ENCODE measurements around the gene BBS9. TPM values are rescaled to one million over a fixed set of nuclear protein-coding genes. Genes with fewer than 3 reads are reported as not detected.
"Not testable (repeated sequence)": the region's sequence is repeated elsewhere in the genome, so short reads cannot be mapped to it uniquely, and the experiment has no call there.

BBS9 gene
- total RNA-seq (2014; rRNA removed; shearing (Covaris generic)), result 14.3 and 20.9 TPM in 2 replicates
- polyA plus RNA-seq (2015; cell fraction: cytosol; rRNA removed), result 13.1 and 16.0 TPM in 2 replicates
- 14.7 and 19.3 TPM in 2 replicates for polyA plus RNA-seq (2015; cell fraction: nucleus; rRNA removed)

DNA sequence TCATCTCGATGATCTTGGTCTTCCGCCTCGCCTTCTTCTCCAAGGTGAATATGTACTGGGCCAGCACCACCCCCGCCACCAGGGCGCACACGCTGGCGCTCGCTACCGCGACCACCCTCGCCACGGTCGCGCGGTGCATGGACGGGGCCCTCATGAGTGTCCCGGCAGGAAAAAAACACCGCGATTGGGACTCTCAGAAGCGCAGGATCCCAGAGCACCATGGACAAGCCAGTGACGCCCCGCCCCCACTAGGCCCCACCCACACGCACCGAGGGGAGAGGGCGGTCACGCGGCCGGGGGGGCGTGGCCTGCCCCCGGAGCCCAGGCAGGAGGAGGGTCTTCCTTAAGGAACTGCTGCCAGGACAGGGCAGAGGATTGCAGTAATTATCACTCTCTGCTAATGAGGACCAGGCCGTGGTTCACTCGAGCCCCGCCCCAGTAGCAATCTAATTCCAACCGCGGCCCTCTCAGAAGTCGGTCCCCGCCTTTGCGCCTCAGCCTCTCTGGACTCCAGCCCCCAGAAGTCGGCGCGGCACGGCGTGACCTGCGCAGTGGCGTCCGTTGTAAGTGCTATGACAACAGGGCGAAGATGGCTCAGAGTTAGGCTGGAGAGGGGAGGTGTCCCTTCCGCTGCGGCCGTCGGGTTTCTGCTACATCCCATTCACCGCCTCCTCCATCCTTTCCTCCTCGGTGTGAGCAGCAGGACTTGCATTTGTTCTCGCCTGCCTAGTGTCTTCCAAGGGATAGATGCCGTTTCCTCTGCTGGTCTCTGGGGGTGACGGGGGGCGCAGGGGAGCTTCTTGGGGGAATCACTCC is at the start of gene BBS9:
BBS9 (plus strand) TSS at position 575 of the 816 bp plus-strand sequence. CDS start 16,689 bp downstream, outside the sequence.
- in situ Hi-C loops (cut with HindIII; ENCODE audit: low pct_unique_long_range_greater_than_20kb, low sequenced_read_pairs), result no loop called here
- peak; percentile 97 for DNase-seq (ENCODE audit: low read depth, low spot score)

DNA sequence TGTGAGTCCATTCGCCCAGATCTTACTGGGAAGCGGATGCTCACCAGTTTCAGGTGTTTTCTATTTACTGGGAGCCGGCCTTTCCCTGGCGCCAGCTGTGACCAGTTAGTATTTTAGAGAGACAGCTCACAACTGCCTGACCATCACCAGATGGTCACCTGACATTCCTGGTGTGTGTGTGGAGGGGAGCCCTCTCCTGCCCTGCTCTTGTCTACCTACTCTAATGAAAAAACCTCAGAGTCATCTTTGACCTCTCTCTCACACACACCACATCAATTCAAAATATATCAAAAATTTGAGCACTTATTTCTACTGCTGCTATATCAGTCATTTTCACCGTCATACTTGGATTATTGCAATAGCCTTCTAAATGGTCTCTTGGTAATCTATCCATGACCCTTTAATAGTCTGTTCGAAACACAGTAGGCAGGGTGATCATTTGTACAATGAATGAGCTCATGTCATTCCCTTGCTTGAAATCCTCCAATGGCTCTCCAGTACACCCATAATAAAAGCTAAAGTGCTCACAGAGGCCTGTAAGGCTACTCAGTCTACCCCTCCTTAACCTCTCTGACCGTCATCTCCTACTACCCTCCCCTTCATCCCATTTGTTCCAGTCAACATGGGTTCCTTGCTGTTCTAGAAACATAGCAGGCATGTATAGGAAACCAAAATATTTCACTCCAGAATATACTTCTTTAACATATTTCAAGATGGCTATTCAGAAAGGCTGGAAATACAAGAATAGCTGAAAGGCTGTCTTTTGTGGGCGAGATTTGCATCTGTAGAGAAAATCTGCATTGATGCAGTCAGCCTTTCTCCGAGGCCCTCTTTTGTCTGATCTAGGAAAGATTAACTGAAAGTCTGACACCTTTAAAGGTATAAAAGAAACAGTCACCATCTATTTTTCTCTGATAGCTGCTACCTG is 49.3 kb upstream of the BBS9 start:
- in situ Hi-C loops (cut with HindIII; ENCODE audit: low pct_unique_long_range_greater_than_20kb, low sequenced_read_pairs), result no loop called here
- peak; percentile 36 for DNase-seq (ENCODE audit: low read depth, low spot score)

- in situ Hi-C loops (cut with HindIII; ENCODE audit: low pct_unique_long_range_greater_than_20kb, low sequenced_read_pairs), result no loop called here
- DNase-seq (ENCODE audit: low read depth, low spot score), result no peak
These were observed 42.0 kb upstream of the BBS9 start for GRCh38 chr7:33087356-33087755.

- DNase-seq (ENCODE audit: low read depth, low spot score), result no peak
- in situ Hi-C loops (cut with HindIII; ENCODE audit: low pct_unique_long_range_greater_than_20kb, low sequenced_read_pairs), result no loop called here
These were observed 41.5 kb upstream of the BBS9 start for GRCh38 chr7:33087858-33088257.

GRCh38 chr7:33089142-33089541 is 40.2 kb upstream of the BBS9 start:
- DNase-seq (ENCODE audit: low read depth, low spot score), result no peak
- in situ Hi-C loops (cut with HindIII; ENCODE audit: low pct_unique_long_range_greater_than_20kb, low sequenced_read_pairs), result no loop called here

DNA sequence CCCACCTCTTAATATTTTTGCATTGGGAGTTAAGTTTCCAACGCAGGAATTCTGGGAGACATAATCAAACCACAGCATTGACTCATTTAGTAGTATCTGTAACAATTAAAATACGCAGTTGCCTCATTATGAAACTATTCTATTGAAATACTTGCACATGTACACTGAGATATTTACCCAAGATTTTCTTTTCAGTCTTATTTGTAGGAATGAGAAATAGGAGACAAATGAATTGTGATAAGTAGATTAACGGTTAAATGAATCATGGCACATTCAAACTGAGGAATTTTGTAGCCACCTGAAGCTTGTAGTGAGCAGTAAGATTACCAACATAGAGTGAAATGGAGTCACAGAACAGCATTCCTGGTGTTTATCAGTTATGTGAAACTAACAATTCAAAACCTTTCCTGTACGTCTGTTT is 38.2 kb upstream of the BBS9 start:
- in situ Hi-C loops (cut with HindIII; ENCODE audit: low pct_unique_long_range_greater_than_20kb, low sequenced_read_pairs), result no loop called here

GRCh38 chr7:33091641-33092191 is 37.6 kb upstream of the BBS9 start:
- in situ Hi-C loops (cut with HindIII; ENCODE audit: low pct_unique_long_range_greater_than_20kb, low sequenced_read_pairs), result no loop called here

More for the DNA sequence above, 38.2 kb upstream of the BBS9 start:
- no peak for DNase-seq (ENCODE audit: low read depth, low spot score)

DNA sequence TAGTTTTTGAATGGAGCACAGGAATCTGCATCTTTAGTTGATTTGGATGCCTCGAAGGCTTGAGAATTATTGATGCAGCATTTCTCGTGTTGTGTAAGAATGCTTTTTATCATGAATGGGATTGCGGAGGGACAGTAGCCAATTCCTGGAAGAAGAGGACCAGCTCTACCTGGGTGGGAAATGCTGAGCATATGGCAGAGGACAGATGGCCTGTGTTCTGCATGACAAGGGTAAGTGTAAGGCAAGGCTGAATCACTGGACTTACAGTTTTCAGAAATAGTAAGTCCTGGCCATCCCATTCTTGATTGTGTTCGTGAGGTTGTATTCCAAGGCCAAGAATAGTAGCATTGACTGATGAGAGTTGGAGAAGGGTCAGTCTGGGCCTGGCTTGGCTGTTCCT is 36.1 kb upstream of the BBS9 start:
- no peak for DNase-seq (ENCODE audit: low read depth, low spot score)
- in situ Hi-C loops (cut with HindIII; ENCODE audit: low pct_unique_long_range_greater_than_20kb, low sequenced_read_pairs), result no loop called here

More at GRCh38 chr7:33091641-33092191, 37.6 kb upstream of the BBS9 start:
- DNase-seq (ENCODE audit: low read depth, low spot score), result no peak

DNA sequence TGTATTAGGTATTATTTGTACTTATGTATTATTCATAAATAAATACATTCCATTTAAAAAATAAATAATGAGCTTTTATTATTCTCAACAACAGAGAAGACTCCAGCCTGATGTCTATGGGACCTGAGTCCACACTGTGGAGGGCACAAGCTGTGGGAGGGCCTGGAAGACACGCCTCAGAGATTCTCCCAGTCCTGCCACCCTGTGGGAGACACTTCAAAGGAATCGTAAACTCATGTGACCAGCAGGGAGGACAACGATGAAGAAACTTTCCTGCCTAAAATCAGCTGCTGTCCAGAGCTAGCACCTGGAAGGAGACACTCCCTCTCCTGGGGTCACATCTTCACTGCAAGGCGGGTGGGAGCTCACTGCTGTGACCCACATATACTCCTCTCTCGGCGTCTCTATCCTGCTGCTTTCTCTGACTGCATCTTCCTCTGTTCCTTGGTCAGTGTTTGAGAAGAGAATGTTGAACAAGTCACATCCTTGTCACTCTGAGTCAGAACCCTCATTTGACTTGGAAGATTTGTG is 34.6 kb upstream of the BBS9 start:
- in situ Hi-C loops (cut with HindIII; ENCODE audit: low pct_unique_long_range_greater_than_20kb, low sequenced_read_pairs); DNase-seq (ENCODE audit: low read depth, low spot score): not testable (repeated sequence)

- in situ Hi-C loops (cut with HindIII; ENCODE audit: low pct_unique_long_range_greater_than_20kb, low sequenced_read_pairs), result no loop called here
These were observed 30.0 kb upstream of the BBS9 start for GRCh38 chr7:33099154-33099940.

GRCh38 chr7:33100770-33101169 is 28.6 kb upstream of the BBS9 start:
- in situ Hi-C loops (cut with HindIII; ENCODE audit: low pct_unique_long_range_greater_than_20kb, low sequenced_read_pairs), result no loop called here
- DNase-seq (ENCODE audit: low read depth, low spot score), result no peak

More at GRCh38 chr7:33099154-33099940, 30.0 kb upstream of the BBS9 start:
- DNase-seq (ENCODE audit: low read depth, low spot score), result no peak

DNA sequence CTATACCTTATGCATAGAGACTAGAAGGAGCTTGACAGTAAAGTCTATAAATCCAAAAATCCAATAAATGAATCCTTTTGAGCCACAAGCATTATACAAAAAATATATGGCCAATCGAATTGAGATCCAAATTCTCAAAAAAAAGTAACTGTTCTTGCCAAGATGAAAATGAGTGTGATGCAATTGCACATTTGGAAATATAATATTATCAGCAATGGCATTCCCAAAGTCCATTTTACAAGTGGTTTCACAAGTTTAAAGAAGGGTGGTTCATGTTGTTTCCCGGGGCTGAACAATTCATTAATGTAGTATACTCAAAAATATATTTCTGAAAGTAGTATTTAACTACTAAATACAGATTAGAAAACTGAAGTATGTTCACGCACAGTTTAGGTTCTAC is 27.5 kb upstream of the BBS9 start:
- no peak for DNase-seq (ENCODE audit: low read depth, low spot score)
- in situ Hi-C loops (cut with HindIII; ENCODE audit: low pct_unique_long_range_greater_than_20kb, low sequenced_read_pairs), result no loop called here

GRCh38 chr7:33107136-33108066 is 22.0 kb upstream of the BBS9 start:
- in situ Hi-C loops (cut with HindIII; ENCODE audit: low pct_unique_long_range_greater_than_20kb, low sequenced_read_pairs), result no loop called here
- DNase-seq (ENCODE audit: low read depth, low spot score), result peak; percentile 72

DNA sequence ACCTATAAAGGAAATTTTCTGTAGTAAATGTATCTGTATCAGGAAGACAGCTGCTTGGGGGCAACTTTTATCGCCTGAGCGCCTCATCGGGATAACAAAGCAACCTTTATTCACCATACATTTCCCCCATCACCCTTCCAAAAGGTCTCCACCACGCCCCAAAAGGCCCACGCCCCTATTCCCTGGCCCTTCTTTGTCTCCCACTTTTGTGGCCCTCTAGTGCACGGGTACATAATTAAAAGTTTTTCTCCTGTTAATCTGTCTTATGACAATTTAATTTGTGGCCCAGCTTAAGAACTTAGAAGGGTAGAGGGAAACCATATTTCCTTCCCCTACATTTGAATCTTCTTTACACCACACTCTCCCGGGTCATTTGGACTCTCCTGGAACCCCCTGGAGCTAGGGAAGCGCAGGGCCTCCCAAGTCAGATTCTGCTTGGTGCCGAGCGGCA is 20.8 kb upstream of the BBS9 start:
- peak; percentile 58 for DNase-seq (ENCODE audit: low read depth, low spot score)
- in situ Hi-C loops (cut with HindIII; ENCODE audit: low pct_unique_long_range_greater_than_20kb, low sequenced_read_pairs), result no loop called here

GRCh38 chr7:33109005-33109757 is 20.2 kb upstream of the BBS9 start, which contains the start of gene RP9:
TSS of gene RP9 (minus strand) at chr7:33109404. CDS start at chr7:33109372, 32 bp downstream.
- peak; percentile 77 for DNase-seq (ENCODE audit: low read depth, low spot score)
- in situ Hi-C loops (cut with HindIII; ENCODE audit: low pct_unique_long_range_greater_than_20kb, low sequenced_read_pairs), result no loop called here

Measured in SK-MEL-5 (cell line).